ENCODE measurements around the gene UBE2A.

UBE2A gene

DNA sequence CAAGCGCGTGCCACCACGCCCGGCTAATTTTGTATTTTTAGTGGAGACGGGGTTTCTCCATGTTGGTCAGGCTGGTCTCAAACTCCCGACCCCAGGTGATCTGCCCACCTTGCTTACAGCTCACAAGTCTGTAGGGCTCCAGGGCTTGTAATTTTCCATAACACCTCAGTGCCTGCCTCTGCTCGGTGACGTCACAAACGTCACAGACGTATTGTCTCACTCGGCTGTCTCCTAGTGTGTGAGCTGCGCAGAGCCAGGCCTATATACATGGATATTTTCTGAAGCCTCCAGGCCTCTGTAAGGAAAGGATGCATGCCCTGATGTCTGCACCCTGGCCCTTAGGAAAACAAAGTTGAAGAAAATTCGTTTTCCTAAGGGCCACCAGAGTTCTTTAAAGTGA, 40.4 kb downstream of the UBE2A start:
- no peak for DNase-seq

DNA sequence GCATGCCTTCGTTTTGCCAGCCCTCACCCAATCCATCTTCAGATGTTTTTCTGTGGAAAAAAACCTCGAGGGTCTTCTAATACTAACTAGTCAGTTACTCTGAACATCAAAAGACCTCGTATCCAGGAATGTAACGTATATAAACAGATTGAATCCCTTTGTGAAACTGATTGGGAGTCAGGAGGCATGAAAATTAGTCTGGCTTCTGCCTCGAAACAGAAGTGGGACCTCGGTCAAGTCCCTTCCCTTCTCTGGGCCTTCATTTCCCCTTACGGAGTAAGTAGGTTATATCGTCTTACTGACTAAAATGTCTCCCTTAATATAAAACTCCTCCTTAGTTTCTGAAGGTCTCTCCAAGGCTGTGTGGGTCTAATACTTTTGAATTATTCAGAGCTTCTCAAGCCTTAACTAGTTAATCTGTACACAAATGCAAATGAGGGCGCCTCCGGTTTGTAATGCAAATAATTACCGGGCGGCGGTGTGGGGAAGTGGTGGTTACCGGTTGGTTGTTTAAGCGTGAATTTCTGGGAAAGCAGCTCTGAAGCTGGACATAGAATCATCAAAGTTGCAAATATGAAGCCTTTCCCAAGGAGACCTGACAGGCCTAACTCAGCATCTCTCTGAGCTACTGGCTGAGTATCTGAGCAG, 43.3 kb downstream of the UBE2A start:
- no peak for DNase-seq

DNA sequence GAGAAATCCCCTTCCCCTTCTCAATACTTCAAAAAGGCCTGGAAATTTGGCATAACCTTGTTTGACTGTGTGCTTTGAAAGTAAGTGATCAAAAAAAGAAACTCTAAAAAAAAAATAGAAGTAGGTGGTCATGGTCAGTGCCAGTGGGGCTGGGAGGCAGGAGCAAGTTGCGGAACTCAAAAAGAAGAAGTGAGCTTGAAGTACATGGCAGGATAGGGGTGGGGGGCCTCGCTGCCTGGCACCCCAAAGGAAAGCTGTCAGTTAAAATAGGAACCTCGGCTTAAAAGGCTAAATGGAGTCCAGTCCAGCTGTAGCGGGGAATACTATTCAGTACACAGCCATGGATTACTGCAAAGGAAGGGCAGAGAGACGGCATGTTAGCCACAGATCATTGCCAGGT, 44.1 kb downstream of the UBE2A start:
- no peak for DNase-seq

DNA sequence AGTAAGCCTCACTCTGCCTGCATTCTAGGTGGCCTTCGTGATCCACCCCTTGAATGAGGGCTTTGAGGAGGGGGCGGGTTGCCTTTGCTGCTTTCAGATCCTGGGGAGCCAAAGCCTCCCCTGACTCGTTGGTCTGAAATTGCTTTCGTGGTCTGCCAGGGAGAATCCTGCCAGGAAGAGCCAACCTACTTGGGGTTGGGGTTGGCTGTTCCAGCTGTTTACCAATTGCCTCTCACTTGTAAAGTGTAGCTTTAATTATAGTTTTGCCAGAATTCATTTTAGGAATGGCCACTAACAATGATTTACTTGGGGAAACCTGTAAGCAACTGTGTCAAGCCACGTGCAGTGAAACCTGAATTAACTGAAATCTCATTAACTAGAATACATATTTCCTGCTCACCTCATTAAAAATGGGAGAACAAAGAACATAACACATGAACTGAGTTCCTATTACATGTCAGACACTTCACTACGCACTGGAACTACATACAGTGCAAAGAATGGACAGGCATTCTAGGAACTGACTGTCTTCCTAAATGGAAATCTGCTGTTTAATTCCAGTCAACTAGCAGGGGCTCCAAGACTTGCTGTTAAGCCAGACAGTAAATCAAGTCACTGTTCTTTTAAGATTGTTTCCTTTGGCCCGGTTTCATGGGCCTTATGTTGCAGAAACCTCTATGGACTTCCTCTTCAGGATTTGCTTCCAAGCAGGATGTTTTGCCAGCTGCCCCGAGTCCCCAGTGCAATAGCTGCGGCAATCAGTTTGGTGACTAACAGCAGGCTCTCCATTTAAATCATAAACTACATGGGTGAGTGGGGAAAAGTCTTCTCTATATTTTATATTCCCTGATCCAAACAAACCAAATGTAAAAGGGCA, 48.2 kb downstream of the UBE2A start:
- DNase-seq, result no peak

DNA sequence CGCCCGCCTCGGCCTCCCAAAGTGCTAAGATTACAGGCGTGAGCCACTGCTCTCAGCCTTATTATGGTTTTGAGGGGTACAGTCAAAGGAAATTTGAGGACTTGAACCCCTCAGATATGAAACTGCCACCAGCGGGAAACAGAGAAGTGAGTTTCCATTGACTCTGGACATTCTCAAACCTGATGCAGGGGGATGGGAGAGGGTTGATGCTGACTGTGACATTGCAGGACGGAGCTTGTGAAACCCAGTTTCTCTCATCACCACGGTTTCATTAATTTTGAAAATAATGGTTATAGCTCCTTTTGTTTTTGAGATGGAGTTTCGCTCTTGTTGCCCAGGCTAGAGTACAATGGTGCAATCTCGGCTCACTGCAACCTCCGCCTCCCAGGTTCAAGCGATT, 50.1 kb downstream of the UBE2A start:
- no peak for DNase-seq

DNA sequence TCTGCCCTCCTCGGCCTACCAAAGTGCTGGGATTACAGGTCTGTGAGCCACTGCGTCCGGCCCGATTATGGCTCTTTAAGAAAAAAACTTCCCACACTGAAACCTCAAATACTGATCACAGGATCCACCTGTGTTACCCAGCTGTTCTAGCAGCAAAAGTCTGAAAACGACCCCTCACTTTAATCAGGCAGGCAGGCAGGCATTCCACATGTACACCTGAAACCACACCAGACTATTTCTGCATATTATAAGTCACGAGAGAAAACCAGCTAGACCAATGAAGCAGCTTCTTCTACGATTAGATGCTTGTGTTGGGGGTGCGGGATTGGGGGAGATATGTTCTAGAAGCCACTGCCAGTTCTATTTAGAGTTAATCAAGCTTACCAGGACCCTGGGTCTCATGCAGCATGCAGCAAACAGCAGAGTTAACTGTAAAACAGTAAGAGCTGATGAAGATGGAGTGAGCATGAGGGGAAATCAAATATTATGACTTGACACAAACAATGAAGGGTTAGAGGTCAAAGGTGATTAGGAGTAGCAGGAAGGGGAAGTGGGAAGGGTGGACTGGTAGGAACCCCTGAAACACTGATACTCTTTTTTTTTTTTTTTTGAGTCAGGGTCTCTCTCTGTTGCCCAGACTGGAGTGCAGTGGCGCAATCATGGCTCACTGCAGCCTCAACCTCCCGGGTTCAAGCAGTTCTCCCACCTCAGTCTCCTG, 50.7 kb downstream of the UBE2A start:
- DNase-seq, result no peak

DNA sequence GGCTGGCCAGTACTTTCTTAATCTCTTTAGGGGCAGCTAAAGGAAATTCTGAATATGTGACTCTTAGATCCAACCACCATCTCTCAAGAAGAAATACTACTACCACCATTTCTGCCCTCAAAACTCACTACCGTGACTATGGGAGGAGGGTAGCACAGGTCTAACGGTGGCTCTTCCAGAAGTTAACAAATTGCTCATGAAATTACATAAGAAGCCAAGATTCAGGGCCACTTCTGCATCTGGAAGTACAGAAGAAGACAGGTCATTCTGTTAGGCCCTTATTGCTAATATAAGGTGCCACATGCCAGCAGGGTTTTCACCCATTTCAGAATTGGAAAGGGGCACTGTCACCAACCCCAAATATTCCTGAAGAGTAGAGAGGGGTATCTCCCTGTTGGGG, 51.5 kb downstream of the UBE2A start:
- no peak for DNase-seq
